ENCODE results near the gene USP31. TPM values are rescaled to one million over a fixed set of nuclear protein-coding genes. Genes with fewer than 3 reads are reported as not detected.

The USP31 gene
- total RNA-seq, 3 donors from 2014 or later, result 6.7 to 40.7 (median 21.0) TPM

- intact Hi-C loops (cut with DNase I; ENCODE audit: low total_unique reads), result no loop called here
- H3K4me1 ChIP-seq, result no peaks in the 10 kb centered on the region
- H3K27me3 ChIP-seq, result no peaks in the 10 kb centered on the region
- H3K36me3 ChIP-seq, result no peaks in the 10 kb centered on the region
- no peak for TF ChIP-seq POLR2AphosphoS5 (IDR thresholded peaks at IDR 0.05)
- no peak for TF ChIP-seq CTCF (IDR thresholded peaks at IDR 0.05)
- TF ChIP-seq POLR2A (IDR thresholded peaks at IDR 0.05), result no peak
- H3K4me3 ChIP-seq, result no peak overlapping the region
- H3K27ac ChIP-seq, result peak overlapping the region in 1 of 2 donors; percentile 87
- H3K9me3 ChIP-seq, result no peaks in the 10 kb centered on the region
- DNase-seq (ENCODE audit: low spot score in 2 of 2), result no peak
Observed at GRCh38 chr16:23137818-23138217, 11.4 kb downstream of the USP31 start.

GRCh38 chr16:23137256-23137655, 12.0 kb downstream of the USP31 start:
- Histone ChIP-seq H3K9me3 (no peaks in the 10 kb centered on the region), H3K27me3 (no peaks in the 10 kb centered on the region), H3K27ac (no peak overlapping the region), H3K4me3 (no peak overlapping the region), H3K4me1 (no peaks in the 10 kb centered on the region), H3K36me3 (no peaks in the 10 kb centered on the region)
- TF ChIP-seq CTCF (IDR thresholded peaks at IDR 0.05) (no peak), POLR2A (IDR thresholded peaks at IDR 0.05) (no peak), POLR2AphosphoS5 (IDR thresholded peaks at IDR 0.05) (no peak)
- no peak for DNase-seq (ENCODE audit: low spot score in 2 of 2)
- intact Hi-C loops (cut with DNase I; ENCODE audit: low total_unique reads), result no loop called here

GRCh38 chr16:23134274-23134673, 15.0 kb downstream of the USP31 start:
- no peak for DNase-seq (ENCODE audit: low spot score in 2 of 2)
- Histone ChIP-seq H3K27ac (peak overlapping the region; percentile 63 to 79), H3K9me3 (no peaks in the 10 kb centered on the region), H3K36me3 (no peaks in the 10 kb centered on the region), H3K27me3 (no peaks in the 10 kb centered on the region), H3K4me1 (no peaks in the 10 kb centered on the region), H3K4me3 (no peak overlapping the region)
- TF ChIP-seq CTCF (IDR thresholded peaks at IDR 0.05), result no peak
- no peak for TF ChIP-seq POLR2AphosphoS5 (IDR thresholded peaks at IDR 0.05)
- TF ChIP-seq POLR2A (IDR thresholded peaks at IDR 0.05), result no peak
- intact Hi-C loops (cut with DNase I; ENCODE audit: low total_unique reads), result no loop called here

- Histone ChIP-seq H3K36me3 (no peaks in the 10 kb centered on the region), H3K27ac (peak overlapping the region; percentile 63 to 79), H3K4me1 (no peaks in the 10 kb centered on the region), H3K9me3 (no peaks in the 10 kb centered on the region), H3K4me3 (peak overlapping the region; percentile 1 to 17 (median 17)), H3K27me3 (no peaks in the 10 kb centered on the region)
- intact Hi-C loops (cut with DNase I; ENCODE audit: low total_unique reads), result no loop called here
- TF ChIP-seq POLR2AphosphoS5 (IDR thresholded peaks at IDR 0.05) (no peak), CTCF (IDR thresholded peaks at IDR 0.05) (no peak)
- DNase-seq (ENCODE audit: low spot score in 2 of 2), result no peak
Observed at GRCh38 chr16:23132775-23133463, 16.3 kb downstream of the USP31 start.

- H3K4me1 ChIP-seq, result no peaks in the 10 kb centered on the region
- DNase-seq (ENCODE audit: low spot score in 2 of 2), result no peak
- H3K27me3 ChIP-seq, result no peaks in the 10 kb centered on the region
- peak overlapping the region in 2 of 3 donors; percentile 17 for H3K4me3 ChIP-seq
- no peaks in the 10 kb centered on the region for H3K36me3 ChIP-seq
- TF ChIP-seq POLR2AphosphoS5 (IDR thresholded peaks at IDR 0.05), result no peak
- no peak for TF ChIP-seq CTCF (IDR thresholded peaks at IDR 0.05)
- no peak for TF ChIP-seq POLR2A (IDR thresholded peaks at IDR 0.05)
- no peaks in the 10 kb centered on the region for H3K9me3 ChIP-seq
- H3K27ac ChIP-seq, result peak overlapping the region; percentile 63 to 79
- intact Hi-C loops (cut with DNase I; ENCODE audit: low total_unique reads), result no loop called here
Observed at GRCh38 chr16:23131931-23132621, 17.2 kb downstream of the USP31 start.
